ENCODE results near the gene RFX4. TPM values are rescaled to one million over a fixed set of nuclear protein-coding genes. Genes with fewer than 3 reads are reported as not detected.
"Not testable (repeated sequence)": the region's sequence is repeated elsewhere in the genome, so short reads cannot be mapped to it uniquely, and the experiment has no call there.

Gene RFX4
- total RNA-seq, 1 donor from 2014 or later = not detected

- no peak for DNase-seq (ENCODE audit: low read depth)
These were observed 104.9 kb downstream of the RFX4 start for GRCh38 chr12:106687672-106688071.

GRCh38 chr12:106690569-106691305 lies 107.9 kb downstream of the RFX4 start:
- peak; percentile 4 for DNase-seq (ENCODE audit: low read depth)

GRCh38 chr12:106692033-106692432 lies 109.2 kb downstream of the RFX4 start:
- not testable (repeated sequence) for DNase-seq (ENCODE audit: low read depth)

- DNase-seq (ENCODE audit: low read depth) = no peak
These were observed 110.4 kb downstream of the RFX4 start for GRCh38 chr12:106692896-106693820.

GRCh38 chr12:106696071-106696470 lies 113.3 kb downstream of the RFX4 start:
- no peak for DNase-seq (ENCODE audit: low read depth)

GRCh38 chr12:106696681-106697417 lies 114.0 kb downstream of the RFX4 start:
- DNase-seq (ENCODE audit: low read depth) = no peak

- DNase-seq (ENCODE audit: low read depth) = no peak
These were observed 121.3 kb downstream of the RFX4 start for GRCh38 chr12:106704081-106704480.

- no peak for DNase-seq (ENCODE audit: low read depth)
These were observed 123.2 kb downstream of the RFX4 start for GRCh38 chr12:106705971-106706370.

GRCh38 chr12:106709068-106709511 lies 126.3 kb downstream of the RFX4 start:
- peak; percentile 2 for DNase-seq (ENCODE audit: low read depth)

GRCh38 chr12:106710143-106710893 lies 127.5 kb downstream of the RFX4 start:
- DNase-seq (ENCODE audit: low read depth) = no peak

- no peak for DNase-seq (ENCODE audit: low read depth)
These were observed 128.5 kb downstream of the RFX4 start for GRCh38 chr12:106711316-106711715.

GRCh38 chr12:106712768-106713167 lies 130.0 kb downstream of the RFX4 start:
- no peak for DNase-seq (ENCODE audit: low read depth)

GRCh38 chr12:106714926-106715325 lies 132.1 kb downstream of the RFX4 start:
- no peak for DNase-seq (ENCODE audit: low read depth)

GRCh38 chr12:106715582-106715981 lies 132.8 kb downstream of the RFX4 start:
- no peak for DNase-seq (ENCODE audit: low read depth)

GRCh38 chr12:106717673-106718072 lies 134.9 kb downstream of the RFX4 start:
- DNase-seq (ENCODE audit: low read depth) = no peak

- DNase-seq (ENCODE audit: low read depth) = no peak
These were observed 137.1 kb downstream of the RFX4 start for GRCh38 chr12:106719879-106720278.

- DNase-seq (ENCODE audit: low read depth) = no peak
These were observed 137.9 kb downstream of the RFX4 start for GRCh38 chr12:106720696-106721095.

- DNase-seq (ENCODE audit: low read depth) = no peak
These were observed 139.1 kb downstream of the RFX4 start for GRCh38 chr12:106721915-106722314.

GRCh38 chr12:106722837-106723236 lies 140.0 kb downstream of the RFX4 start:
- DNase-seq (ENCODE audit: low read depth) = no peak

- no peak for DNase-seq (ENCODE audit: low read depth)
These were observed 140.6 kb downstream of the RFX4 start for GRCh38 chr12:106723416-106723815.

GRCh38 chr12:106724116-106724515 lies 141.3 kb downstream of the RFX4 start:
- DNase-seq (ENCODE audit: low read depth) = no peak
